HCEC 1CT (cell line): Measurements from ENCODE around the gene DYSF.
A peak's percentile ranks its signal among the peaks of the same experiment; 100 is the strongest.

Experiments used
- DNase-seq: peaks from one replicate; pipeline ENCODE4 v3.0.0-alpha.2; 2017

DYSF gene

DNA sequence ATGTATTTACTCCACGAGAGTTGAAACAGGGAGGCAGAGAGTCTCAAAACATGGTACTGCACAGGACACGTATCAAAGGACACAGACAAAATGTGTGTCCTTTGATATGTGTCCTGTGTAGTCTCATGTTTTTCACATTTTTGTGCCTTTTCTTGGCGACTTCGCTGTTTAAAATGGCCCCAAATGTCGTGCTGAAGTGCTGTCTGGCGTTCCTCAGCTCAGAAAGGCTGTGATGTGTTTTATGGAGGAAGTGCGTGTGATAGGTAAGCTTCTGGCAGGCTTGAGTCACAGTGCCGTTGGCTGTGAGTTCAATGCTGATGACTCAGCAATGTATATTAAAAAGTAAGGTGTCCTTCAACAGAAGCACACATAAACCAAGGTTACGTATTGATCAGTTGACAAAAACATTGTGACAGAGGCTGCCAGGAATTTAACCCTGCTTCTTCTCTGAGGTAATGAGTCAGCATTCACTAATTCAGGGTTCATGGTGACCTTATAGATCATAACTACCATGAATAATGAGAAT, 78.2 kb downstream of the DYSF start:
- peak; percentile 70 for DNase-seq

DNA sequence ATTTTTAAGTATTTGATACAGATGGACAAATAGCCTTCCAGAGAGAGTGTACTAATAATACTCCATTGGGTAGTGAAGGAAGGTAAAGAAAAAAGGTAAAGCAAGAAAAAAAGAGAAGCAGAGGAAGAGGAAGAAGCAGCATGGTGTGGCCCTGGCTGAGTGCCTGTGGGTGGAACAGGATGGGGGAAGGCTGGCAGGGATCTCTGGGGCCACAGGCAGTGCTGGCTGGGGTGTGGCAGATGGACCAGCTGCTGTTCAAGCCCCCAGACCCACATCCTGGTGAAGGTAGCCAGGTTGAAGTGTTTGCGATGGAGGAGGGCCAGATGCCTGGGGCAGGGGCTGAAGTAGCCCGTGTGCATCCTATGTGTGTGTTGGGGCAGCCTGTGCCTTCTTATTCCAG, 79.0 kb downstream of the DYSF start:
- no peak for DNase-seq

DNA sequence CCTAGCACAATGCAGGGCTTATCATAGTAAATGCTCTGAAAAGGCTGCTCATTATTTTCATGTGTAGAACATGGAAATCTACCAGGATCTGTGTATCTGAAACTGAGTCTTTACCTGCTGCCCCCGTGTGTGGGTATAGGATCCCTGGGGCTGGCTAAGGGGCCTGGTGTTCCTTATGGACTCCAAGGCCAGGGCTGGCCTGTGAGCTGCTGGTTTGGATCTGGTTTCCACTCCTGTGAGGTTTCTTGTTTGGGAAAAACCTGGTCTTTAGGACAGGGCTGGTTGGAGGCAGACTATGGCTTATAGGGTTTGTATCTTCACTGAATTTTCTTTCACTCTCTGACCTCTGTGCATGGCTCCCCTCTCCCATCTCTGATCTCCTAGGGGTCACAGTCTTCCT, 80.8 kb downstream of the DYSF start:
- no peak for DNase-seq

DNA sequence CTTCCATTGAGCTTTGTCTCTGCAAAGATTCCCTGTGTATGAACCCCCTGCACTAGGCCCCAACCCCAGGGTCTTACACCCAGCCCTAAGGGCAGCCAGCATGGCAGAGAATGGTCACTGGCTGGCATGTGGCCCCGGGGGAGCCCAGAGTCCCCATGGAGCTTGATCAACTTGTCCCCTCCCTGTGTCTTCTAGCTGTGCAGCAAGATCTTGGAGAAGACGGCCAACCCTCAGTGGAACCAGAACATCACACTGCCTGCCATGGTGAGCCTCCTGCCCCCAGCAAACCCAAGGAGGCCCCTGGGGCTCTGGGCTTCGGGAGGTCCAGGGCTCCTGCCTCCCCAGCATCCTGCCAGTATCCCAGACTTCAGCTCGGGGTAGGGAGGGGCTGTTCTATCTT, 81.5 kb downstream of the DYSF start:
- no peak for DNase-seq

DNA sequence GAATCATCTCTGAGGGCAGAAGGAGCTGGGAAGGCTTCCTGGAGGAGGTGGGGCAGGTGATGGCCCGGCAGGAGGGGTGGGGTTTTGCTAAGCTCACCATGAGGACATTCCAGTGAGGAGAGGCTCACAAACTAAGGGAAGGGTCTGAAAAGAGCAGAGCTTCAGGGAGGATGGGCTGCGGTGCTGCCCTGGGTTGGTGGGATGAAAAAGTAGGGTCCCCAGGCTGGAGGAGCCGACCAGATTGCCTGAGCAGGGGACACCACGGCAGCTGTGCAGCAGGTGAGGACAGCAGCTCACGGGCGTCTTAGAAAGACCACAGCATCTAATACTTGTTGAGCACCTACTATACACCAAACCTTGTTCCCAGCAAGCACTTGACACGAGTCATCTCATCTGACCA, 82.2 kb downstream of the DYSF start:
- no peak for DNase-seq

DNA sequence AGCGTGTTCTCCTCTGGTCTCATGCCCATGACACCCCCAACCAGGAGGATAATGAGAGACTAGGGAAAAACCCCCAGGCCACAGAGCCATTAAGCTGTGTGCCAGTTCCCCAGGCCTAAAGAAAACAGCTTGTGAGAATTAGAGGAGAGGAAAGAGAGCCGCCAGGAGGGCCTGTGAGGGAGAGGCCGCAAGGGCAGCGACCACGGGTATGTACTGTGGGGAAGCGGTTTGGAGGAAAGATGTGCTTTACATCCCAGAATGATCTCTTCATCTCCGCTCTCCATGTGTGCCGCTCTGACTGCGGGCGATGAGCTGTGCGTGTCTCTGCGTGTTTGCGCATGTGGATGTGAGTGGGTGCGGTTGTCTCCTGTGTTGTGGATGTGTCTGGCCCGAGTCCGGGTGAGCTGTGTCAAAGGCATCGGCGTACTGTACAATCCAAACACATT, 82.9 kb downstream of the DYSF start:
- DNase-seq: no peak

DNA sequence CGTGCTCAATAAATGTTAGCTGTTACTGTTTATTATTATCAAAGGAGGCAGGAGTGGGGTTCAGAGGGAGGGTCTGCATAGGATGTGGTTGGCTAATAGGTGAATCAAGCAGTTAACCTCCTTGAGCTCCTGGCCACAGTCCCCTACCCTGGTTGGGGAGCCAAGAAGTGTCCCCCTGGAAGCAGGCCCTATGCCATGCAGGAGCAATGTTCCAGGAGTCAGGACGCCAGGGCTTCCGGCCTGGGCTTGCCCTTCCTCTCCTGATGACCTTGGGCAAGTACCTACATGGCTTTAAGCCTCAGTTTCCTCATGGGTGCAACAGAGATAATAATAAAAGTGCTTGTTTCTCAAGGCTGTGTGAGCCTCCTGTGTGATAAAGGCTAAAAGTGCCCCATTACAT, 84.9 kb downstream of the DYSF start:
- DNase-seq: no peak

DNA sequence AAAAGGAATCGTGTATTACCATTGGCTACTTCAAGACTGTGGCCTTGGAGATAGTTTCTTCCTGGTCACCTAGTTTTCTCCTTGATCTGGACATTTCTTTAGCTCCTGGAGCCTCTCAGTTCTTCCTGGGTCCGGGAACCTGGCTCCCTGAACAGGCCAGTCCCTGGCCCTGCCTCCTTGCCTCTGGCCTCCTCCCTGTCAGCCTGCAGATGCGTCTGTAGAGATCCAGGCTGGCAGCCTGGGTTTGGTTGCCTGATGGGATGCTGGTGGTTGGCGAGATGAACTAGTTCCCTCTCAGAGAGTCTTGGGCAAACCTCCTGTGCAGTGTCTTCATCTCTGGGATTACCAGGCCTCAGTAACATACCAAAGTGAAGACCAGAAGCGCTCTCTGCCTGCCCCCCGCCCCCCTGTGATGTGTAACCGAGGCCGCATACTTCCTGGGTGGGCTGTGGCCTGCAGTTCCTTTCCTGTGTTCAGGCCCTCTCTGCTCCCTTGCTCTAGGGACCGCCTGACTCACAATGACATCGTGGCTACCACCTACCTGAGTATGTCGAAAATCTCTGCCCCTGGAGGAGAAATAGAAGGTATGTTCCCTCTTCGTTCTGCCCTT, 85.4 kb downstream of the DYSF start:
- DNase-seq: no peak

DNA sequence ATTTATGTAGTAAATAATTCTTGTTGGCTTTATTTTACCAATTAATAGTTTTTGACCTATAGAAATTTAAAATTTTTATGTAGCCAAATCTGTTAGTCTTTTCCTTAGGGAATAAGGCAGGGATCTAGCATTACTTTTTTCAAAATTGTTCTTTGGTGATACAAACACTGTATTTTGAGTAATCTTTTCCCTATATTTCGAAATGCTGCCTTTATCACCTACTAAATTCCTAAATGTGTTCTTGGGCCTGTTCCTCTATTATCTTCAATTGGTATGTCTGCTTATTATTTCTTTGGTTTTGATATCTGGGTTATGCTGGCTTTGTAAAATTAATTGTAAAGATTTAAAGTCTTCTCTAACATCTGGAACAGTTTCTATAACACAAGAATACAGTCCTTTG, 87.5 kb downstream of the DYSF start:
- DNase-seq: no peak

DNA sequence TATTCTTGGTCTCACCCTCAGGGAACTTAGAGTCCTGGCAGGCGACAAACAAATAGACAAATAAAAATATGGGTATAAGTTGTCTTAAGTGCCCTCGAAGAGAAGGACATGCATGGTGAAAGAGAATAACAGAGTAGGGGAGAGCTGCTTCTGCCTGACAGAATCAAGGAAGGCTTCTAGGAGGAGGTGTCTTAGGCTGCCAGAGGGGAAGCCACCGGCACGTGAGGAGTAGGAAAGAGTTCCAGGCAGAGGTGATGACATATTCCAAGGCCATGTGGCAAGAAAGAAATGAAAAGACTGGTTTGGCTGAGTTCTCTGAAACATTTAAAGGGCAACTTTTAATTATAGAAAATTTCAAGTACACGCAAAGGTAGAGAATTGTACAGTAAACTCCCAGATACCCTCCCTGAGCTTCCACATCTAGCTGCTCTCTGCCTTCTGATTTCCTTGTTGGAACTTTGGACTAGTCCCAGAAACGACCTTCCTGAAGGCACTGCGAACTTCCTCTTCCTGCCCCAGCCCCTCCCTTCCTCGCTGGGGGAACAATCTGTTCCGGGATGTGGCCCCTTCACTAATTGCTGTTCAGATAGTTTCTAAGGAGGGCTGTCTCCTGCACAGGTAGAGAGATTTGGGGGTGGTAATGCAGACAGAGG, 91.7 kb downstream of the DYSF start:
- no peak for DNase-seq

DNA sequence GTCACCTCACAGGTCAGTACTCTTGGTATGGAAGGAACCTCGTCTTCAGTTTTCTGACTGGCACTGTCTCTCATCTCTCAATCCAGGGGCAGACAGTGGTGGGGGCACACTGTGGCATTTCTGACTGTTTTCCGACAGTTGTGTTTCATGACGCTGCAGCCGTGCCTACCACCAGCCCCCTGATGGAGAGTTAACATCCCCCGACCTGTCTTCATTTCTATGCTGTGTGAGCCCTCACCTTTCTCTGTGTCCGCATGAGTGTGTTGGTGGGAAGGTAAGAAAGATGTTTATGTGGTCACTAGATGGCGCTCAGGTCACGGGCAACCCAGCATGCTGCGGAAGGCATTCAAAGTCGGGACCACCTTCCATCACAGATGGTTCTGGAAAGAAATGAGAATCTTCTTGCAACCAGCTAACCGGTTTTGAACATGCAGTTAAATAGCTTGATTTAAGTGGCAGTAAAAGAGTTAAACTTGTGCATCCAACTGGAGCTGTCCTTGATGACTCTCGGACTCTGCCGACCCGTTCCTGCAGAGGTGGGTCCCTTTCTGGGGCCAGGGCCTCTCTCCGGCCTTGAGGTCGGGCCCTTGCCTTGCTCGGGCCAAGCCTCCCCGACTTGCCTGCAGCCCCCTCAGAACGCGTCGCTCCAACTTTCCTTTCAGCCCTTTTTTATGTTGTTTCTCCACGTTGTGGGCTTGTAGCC, 92.4 kb downstream of the DYSF start:
- DNase-seq: peak; percentile 25

DNA sequence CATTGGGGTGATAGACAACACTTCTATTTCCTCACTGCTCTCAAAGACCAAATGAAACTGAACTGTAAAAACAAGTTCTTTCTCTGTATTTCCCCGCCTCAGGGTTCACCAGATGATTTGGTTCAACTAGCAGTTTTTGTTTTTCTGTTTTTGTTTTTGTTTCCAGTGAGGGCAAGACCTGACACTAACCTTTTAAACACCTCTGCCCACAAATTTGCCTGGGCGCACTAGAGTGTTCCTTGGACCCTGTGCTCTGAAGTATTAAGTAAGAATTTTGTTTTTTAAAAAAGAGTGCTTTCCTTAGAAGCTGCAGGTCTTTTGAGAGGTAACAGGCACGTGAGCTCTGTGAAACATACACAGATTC, 92.9 kb downstream of the DYSF start:
- DNase-seq: no peak

DNA sequence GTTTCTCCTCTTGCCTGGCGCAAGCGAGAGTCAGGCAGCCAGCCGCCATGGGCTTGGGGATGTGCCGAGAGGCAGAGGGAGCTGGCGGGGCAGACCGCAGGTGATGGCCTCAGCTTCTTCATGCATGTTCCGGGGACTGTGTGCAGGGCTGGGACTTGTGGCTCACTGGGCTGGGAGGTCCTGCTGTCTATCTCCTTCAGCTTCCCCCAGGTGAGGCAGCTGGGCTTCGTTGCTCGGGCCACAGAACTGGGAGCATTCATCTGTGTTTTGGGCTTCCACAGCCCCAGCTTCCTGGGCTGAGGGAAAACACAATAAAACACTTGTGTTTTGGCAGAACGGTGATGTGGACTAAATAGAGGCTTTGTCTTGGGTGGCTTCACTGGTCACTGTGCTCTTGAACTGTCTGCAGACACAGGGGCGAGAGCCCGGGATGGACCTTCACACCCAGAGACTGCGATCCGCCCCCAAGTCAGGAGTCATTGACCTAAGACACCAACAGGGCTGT, 93.5 kb downstream of the DYSF start:
- no peak for DNase-seq

DNA sequence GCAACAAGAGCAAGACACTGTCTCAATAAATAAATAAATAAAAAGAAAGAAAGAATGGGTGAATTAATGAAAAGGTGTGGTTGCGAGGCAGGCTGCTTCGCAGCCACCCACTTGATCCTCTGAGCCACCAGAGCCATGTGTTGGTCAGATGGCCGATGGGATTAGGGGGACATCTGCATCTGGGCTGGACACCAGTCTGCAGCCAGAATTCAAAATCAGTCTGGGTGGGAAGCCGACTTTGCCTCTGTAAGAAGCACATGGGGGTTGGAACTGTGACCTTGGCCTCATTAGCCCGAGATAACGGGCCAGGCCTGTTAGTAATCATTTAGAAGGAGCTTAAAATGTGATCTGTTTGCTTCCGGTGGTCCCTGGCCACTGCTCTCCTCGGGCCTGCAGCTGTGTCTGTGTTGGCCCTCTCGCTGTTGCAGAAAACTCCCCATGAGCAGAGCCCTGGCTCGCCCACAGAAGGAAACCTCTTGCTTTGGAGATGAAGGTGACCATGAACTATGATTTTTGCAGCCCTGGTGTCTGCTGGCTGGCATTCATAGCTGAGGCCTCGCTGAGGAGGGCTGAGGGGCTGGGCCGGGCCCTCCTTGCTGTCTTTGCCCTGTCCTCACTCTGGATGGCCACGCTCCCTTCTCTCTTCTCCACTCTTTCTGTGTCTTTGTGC, 94.4 kb downstream of the DYSF start:
- no peak for DNase-seq

DNA sequence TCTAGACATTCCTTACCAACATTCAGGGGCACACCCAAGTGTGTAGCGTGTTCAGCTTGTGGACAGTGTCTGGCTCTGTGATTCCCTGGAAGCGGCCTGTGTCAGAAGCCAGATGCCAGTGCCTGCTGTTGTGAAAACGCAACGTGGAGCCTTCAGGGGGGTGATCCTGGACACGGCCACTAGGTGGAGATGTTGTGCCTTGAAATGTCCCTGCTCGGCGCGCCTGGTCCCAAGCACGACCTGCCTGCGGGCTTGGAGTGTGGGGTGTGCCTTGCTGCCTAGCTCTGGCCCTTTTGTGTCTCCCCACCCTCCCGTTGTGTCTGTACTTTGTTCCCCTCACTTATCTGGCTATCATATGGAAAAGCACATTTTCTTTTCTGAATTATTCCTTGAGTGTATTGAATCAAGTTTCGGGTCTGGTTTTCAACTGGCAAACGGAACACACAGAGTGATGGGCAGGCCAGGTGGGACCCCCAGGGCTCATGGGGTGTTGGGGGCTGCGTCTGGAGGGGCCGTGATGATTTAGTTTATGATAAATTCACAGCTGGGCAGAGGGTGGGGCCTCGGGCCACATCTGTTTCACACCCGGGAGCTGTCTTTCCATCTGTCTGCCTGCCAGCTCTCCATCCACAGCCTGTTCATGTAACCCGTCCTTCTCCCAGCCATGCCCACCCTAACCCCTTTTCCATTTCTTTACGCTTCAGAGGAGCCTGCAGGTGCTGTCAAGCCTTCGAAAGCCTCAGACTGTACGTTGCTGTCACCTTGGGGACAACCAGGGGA, 95.5 kb downstream of the DYSF start:
- peak; percentile 31 for DNase-seq

DNA sequence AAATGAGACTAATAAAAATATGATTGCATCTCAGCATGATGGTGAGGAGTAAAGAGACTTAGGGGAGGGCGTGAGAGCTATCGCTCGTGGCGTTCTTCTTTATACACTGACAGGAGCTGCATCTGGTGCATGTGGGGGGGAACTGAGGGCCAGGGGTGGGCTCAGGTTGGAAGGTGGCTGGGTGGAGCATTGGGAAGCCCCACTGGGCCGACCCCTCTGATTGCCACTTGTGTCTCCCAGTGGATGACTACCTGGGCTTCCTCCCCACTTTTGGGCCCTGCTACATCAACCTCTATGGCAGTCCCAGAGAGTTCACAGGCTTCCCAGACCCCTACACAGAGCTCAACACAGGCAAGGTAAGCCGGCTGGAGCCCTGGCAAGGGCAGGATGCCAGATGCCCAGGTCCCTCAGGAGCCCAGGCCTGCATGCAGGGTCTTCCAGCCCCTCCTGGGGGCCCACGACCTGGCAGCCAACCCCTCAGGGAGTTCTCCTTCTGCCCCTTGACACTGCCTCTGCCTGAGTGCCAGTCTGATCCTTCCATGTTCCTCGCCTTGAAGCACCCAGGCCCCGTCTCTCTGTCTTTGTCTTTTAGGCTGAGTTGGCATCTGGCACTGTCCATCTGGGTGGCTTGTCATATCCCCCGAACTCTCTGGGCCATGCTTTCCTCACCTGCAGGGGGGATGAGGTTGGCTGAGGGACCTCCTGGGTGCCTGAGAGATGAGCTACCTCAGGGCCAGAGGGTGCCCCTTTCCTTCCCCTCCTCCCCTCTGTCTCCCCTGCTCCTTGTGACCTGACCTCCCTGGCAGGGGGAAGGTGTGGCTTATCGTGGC, 97.7 kb downstream of the DYSF start:
- no peak for DNase-seq

DNA sequence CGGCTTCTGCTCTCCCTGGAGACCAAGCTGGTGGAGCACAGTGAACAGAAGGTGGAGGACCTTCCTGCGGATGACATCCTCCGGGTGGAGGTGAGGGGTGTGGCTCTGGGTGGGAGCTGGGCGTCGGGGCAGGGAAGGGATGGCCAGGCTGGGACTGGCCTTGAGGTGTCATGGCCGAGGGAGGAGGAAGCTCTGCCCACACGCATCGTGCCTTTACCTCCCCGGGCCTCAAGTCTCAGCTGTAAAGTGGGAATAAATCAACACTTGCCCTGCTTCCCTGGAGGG, 98.2 kb downstream of the DYSF start:
- no peak for DNase-seq

DNA sequence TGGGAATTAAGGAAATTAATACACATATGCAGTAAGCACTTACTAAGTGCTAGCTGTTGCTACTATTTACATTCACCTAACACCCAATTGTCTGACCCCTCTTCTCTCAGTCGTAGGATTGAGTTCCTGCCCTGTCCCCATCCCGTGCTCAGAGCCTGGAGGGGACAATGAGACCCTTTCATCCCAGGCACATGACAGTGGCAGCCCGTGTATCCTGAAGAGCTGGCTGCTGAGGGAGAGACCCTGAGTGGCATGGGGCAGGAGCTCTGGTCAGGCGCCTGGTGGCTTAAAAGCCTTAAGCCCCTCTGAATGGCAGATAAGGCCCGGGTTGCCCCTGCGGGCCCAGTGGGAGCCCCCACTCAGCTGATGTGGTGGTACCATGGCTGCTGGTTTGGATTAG, 99.0 kb downstream of the DYSF start:
- DNase-seq: no peak

DNA sequence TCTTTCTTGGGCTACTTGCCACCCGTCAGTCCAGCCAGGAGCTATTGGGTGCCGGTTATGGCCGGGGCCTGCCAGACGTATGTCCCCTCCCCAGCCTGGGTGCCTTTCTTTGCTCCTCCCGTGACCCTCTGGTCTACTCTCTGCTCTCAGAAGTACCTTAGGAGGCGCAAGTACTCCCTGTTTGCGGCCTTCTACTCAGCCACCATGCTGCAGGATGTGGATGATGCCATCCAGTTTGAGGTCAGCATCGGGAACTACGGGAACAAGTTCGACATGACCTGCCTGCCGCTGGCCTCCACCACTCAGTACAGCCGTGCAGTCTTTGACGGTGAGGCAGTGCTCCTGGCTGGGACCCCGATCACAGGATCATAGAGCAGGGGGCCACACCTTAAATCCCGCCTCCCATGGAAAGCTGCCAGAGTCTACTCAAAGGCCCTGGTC, 99.5 kb downstream of the DYSF start:
- no peak for DNase-seq

DNA sequence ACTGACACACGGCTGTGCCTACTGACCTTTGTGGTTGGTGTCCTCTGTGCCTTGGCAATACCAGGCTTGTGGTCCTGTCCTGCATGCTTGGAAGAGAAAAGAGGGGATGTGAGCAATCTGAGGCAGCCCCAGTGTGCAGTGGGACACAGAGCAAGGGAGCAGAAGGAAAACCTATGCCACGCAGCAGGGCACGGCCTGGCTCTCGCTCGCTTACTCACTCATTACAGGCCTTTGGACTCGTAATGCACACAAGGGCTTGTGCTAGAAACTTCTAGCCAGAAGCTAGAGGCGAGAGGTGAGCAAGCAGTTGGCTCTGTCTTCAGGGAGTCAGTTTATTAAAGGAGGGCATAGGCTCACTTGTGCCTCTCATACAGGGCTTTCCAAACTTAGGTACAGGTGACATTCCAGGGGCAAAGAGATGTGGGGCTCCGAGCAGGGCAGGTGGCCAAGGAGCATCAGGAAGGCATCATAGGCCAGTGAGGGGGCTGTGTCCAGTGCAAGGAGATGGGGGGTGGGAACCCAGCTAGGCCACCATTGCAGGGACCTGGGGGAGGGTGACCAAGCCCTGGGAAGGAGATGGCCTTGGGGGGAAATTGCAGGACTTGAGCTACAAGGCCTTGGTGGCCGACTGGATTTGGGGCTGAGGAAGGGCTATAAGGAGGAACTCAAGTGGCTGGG, 100.8 kb downstream of the DYSF start:
- DNase-seq: no peak

DNA sequence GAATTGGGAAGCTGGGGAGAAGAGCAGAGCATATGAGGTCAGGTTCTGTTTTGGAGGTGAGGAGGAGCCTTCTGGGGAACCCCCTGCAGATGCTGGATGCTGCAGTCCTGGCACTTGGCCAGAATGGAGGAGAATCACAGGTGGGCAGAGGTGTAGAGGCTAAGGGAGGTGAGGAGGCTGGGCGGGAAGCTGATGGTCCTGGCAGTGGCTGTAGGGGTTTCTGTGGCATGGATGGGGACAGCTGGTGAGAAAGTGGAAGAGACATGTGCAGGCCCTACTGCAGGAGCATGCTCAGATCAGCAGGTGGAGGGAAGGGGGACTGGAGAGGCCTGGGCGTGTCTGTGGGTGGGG, 101.3 kb downstream of the DYSF start:
- no peak for DNase-seq
